Adipocyte (in vitro differentiated cells): ENCODE data around the gene EIF4E.
"Not testable (repeated sequence)": the region's sequence is repeated elsewhere in the genome, so short reads cannot be mapped to it uniquely, and the experiment has no call there.

Experiments used
- DNase-seq: peaks from one replicate; pipeline ENCODE4 v3.0.0-alpha.2; 2015; ENCODE audit warnings: low read depth
- H3K27me3 ChIP-seq: replicated peaks from 2 replicates; pipeline ENCODE4 v1.7.0; 2013; ENCODE audit warnings: mild to moderate bottlenecking, low read length, moderate library complexity; ENCODE audit not compliant: control insufficient read depth, insufficient read depth
- H3K36me3 ChIP-seq: 2 replicates; pipeline ENCODE4 v1.7.0; 2013; ENCODE audit warnings: low read length, mild to moderate bottlenecking, moderate library complexity; ENCODE audit not compliant: control insufficient read depth, insufficient read depth, severe bottlenecking
- H3K4me1 ChIP-seq: 2 replicates; pipeline ENCODE4 v1.7.0; 2013; ENCODE audit warnings: mild to moderate bottlenecking, low read length, moderate library complexity; ENCODE audit not compliant: control insufficient read depth, insufficient read depth
- H3K4me3 ChIP-seq: 2 replicates; pipeline ENCODE4 v1.7.0; 2013; ENCODE audit warnings: mild to moderate bottlenecking, low read length, moderate library complexity
- H3K9ac ChIP-seq: 2 replicates; pipeline ENCODE4 v1.7.0; 2013; ENCODE audit warnings: mild to moderate bottlenecking, low read length, moderate library complexity
- H3K9me3 ChIP-seq: 2 replicates; pipeline ENCODE4 v1.7.0; 2013; ENCODE audit warnings: mild to moderate bottlenecking, low read length, moderate library complexity; ENCODE audit not compliant: control insufficient read depth

Gene EIF4E

GRCh38 chr4:98838977-98839618 is 89.8 kb downstream of the EIF4E start:
- no peaks in the 10 kb centered on the region for H3K27me3 ChIP-seq
- no peaks in the 10 kb centered on the region for H3K9me3 ChIP-seq
- no peak for DNase-seq
- H3K9ac ChIP-seq = no peak overlapping the region
- no peak overlapping the region for H3K4me3 ChIP-seq
- peaks cover 7% of the 10 kb centered on the region for H3K4me1 ChIP-seq
- no peaks in the 10 kb centered on the region for H3K36me3 ChIP-seq

- Histone ChIP-seq H3K27me3 (no peaks in the 10 kb centered on the region), H3K4me3 (no peak overlapping the region), H3K36me3 (no peaks in the 10 kb centered on the region), H3K9ac (no peak overlapping the region), H3K9me3 (no peaks in the 10 kb centered on the region), H3K4me1 (peaks cover 7% of the 10 kb centered on the region)
- DNase-seq = no peak
Measured at GRCh38 chr4:98838531-98838930, 90.4 kb downstream of the EIF4E start.

GRCh38 chr4:98833384-98833783 is 95.5 kb downstream of the EIF4E start:
- Histone ChIP-seq H3K4me3 (no peak overlapping the region), H3K9me3 (no peaks in the 10 kb centered on the region), H3K9ac (no peak overlapping the region), H3K36me3 (no peaks in the 10 kb centered on the region), H3K4me1 (no peaks in the 10 kb centered on the region), H3K27me3 (no peaks in the 10 kb centered on the region)
- DNase-seq = no peak

GRCh38 chr4:98831036-98831435 is 97.9 kb downstream of the EIF4E start:
- DNase-seq, H3K27me3 ChIP-seq: not testable (repeated sequence)

More at GRCh38 chr4:98831036-98831435, 97.9 kb downstream of the EIF4E start:
- H3K4me1 ChIP-seq, H3K9me3 ChIP-seq, H3K9ac ChIP-seq, H3K4me3 ChIP-seq, H3K36me3 ChIP-seq: not testable (repeated sequence)
